Amygdala (tissue), 56 donors: ENCODE measurements around the gene ANXA6.
A peak's percentile ranks its signal among the peaks of the same experiment; 100 is the strongest.

ENCODE experiments used
- DNase-seq, 56 donors: peaks; one replicate each; lab custom pipeline; 2025; lab: John Stamatoyannopoulos, UW

The ANXA6 gene

DNA sequence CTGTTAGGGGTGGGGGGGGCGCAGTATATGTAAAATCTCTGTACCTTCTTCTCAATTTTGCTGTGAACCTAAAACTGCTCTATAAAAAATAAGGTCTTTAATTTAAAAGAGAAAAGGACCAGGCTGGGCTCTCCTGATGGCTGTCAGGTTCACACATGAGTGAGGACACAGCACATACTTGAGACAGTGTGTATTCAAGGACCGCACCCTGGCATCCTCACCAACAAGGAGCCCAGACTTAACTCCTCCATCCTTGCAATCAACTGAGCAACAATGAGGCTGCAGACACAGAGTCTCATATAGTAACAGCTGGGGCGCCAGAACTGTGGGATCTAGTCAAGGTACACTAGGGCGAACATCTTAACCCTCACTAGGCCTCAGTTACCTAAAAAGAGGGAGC is 86.6 kb downstream of the ANXA6 start:
- no peak for DNase-seq

DNA sequence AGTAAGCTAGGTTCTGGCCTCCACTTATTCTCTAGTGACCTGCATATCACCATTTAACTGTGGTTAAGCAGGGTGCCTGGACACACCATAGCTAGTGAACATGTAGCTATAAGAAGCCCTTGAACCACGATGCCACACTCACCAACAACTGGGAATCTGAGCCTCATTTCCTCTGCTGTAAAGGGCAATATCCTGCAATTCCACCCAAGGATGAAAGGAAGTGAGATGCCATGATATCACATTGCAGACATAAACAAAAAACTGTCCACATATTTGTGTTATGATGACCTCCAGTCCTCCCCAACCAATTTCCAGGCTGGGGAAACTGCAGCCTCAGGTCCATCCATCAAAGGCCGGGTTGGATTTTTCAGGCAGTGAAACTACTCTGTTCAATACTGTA is 87.1 kb downstream of the ANXA6 start:
- DNase-seq, result no peak

DNA sequence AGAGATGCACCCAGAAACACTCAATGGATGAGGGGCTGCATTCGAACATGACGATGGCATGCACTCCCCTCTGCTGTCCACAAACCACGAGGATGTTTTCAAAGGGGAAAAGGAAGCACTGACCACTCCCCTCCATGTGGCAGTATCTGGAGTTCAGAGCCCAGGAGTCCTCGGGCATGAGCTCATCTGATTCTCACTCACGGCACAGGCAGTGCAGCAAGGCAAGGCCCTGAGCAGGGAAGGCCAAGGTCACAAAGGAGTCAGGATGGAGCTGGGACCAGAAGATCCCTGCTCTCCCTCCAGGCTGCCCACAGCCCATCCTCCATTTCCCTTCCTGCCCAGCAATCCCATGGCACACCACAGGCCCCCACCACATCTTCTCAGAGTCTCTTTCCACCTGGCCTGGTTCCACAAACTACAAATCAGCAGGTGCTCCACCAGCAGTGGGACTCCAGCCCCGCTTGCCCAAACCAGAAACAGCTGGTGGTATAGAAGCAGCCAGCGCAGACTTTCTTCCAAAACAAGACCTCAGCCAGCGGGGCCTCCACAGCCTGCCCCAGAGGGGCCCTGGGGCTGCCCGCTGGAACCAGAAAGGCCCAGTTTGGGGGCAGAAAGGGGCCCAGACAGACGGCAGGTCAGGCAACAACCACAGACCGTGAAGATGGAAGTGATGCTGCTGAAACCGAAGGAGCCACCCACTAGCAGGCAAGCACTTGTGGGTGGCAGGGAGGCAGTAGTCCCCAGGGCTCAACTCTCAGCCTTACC is 89.0 kb downstream of the ANXA6 start:
- DNase-seq, result no peak

- no peak for DNase-seq
These were observed 89.7 kb downstream of the ANXA6 start for GRCh38 chr5:151067632-151068432.

GRCh38 chr5:151066920-151067319 is 90.7 kb downstream of the ANXA6 start:
- no peak for DNase-seq

- DNase-seq, result no peak
These were observed 92.0 kb downstream of the ANXA6 start for GRCh38 chr5:151065609-151066008.

DNA sequence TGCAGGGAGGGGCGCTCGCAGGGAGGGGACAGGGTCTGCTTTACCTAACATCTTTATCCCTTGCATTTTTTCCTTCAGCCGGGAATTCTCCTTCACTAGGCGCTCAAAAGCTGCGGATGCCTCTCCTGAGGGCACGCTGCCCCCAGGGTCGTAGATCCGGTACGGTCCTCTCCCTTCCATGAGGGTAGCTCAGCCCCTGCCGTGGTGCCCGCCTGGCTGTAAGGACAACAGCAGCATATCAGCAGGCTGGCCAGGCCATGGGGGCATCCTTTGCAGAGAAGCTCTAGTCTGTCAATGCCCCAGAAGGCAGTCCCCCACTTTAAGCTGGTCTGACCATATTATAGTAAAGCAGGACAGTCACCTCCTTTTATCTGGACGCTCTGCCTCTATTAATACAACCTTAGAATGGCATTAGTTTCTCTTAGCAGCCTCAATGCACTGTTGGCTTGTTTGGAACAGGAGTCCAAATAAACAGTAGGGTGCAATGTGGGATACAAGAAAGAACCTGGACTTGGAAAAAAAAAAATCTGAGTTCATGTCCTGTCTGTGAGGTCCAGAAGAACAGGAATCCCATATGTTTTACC is 92.6 kb downstream of the ANXA6 start:
- no peak for DNase-seq

- no peak for DNase-seq
These were observed 94.2 kb downstream of the ANXA6 start for GRCh38 chr5:151063142-151063989.

- DNase-seq, result no peak
These were observed 95.0 kb downstream of the ANXA6 start for GRCh38 chr5:151062405-151063141.

GRCh38 chr5:151060742-151061141 is 96.8 kb downstream of the ANXA6 start:
- DNase-seq, result no peak

DNA sequence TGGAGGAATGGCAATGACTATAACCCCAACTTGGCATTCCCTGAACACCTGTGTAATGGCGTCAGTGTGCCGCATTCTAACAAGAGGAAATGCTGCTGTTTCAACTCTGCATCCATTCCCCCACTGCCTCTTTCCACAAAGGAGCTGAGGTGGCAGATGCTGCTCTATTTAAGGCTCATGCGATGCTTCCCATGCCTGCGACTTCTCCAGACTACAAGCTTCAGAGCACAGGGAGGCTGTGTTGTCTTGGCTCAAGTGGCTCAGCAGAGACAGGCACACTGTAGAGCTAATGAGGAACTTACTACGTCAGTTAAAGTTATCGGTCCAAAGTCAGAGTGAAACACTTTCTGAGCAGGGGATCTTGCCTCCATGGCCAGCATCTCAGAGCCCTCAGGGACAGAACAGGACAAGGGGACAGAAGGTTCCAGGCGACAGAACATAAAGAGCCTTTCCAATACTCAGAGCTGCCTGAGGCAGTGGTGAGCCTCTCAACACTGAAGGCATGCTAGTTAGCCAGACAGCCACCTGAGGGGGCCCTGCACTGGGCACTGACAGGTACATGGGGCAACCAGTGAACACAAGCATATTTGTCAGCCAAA is 98.6 kb downstream of the ANXA6 start:
- peak in 3 of 56 donors; percentile 6 to 20 (median 11) for DNase-seq

DNA sequence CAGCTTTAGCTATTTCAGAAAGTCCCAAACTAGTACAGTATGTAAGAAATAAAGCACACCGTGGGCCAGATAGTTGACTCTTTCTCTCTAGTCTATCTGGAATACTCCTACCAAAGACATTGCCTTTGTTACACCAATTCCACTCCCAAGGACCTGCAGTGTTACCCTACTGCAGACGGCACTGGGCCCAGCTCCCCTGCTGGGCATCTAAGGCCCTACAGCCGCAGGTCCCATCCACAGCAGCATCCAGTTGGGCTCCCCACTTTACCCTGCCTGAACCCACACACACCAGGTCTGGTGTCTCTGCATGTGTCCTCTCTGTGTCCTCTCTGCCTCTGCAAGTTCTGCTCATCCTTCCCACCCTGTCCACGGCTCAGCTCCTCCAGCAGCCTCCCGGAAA is 99.3 kb downstream of the ANXA6 start:
- no peak for DNase-seq

GRCh38 chr5:151056379-151057325 is 100.9 kb downstream of the ANXA6 start:
- no peak for DNase-seq

- DNase-seq, result no peak
These were observed 102.2 kb downstream of the ANXA6 start for GRCh38 chr5:151055336-151055735.

- DNase-seq, result no peak
These were observed 102.9 kb downstream of the ANXA6 start for GRCh38 chr5:151054709-151055108.

DNA sequence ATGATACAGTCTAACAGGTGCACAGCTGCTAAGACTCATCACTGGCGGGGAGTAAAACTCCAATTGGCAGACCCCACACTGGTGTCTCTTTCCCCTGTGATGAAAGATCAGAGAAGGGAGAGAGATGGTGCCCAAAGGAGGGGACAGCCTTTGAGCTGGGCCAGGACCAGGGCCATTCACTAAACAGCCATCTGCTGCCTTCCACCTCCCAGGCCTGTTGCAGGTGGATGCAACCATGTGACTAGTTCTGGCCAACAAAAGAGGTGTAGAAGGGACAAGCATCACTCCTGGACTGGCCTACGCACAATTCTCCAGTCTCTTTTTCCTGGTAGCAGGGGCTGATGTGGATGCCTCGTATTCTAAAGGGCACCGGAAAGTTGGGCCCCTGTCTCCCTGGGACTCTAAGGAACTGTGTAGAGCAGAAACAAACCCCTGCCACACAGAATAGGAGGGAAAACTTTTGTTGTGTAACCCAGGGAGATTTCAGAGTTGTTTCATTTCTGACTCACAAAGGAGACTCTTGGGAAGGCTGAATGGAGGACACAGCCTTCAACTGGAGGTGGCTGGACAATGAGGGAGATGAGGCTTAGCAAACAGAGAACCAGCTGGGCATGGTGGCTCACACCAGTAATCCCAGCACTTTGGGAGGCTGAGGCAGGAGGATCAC is 103.7 kb downstream of the ANXA6 start:
- no peak for DNase-seq

DNA sequence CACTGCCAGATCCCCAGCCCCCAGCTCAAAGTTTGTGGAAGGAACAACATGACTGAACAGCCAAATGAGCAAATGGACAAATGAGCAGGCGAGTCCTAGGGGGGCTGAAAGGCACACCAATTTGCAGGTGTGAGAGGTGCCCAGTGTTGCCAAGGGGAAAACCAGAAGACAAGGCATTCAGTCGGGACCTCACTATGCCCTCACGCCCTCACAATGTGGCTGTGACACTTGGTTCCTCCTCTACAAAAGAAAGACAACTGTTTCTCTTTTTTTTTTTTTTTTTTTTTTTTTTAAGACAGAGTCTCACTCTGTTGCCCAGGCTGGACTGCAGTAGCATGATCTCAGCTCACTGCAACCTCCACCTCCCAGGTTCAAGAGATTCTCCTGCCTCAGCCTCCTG is 104.7 kb downstream of the ANXA6 start:
- no peak for DNase-seq
